Astrocyte of the cerebellum (primary cell): ENCODE data around the gene ESYT3.

Source experiments
- DNase-seq: peaks from one replicate; pipeline ENCODE4 v3.0.0-alpha.2; 2011; ENCODE audit warnings: low read depth
- H3K4me3 ChIP-seq: 2 replicates; pipeline ENCODE4 v1.5.1; 2011; ENCODE audit warnings: mild to moderate bottlenecking, low read depth, low read length, moderate library complexity
- CTCF ChIP-seq: IDR thresholded peaks from 2 replicates; pipeline ENCODE4 v1.5.1; 2012; ENCODE audit warnings: low read length, low read depth, moderate library complexity, mild to moderate bottlenecking; ENCODE audit errors: missing control alignments
- in situ Hi-C: cut with HindIII; loops from 2 replicates; pipeline ENCODE4 v1.10.0; 2017; ENCODE audit warnings: low sequenced_read_pairs

The ESYT3 gene

GRCh38 chr3:138445236-138445635 lies 10.8 kb downstream of the ESYT3 start:
- TF ChIP-seq CTCF: no peak

DNA sequence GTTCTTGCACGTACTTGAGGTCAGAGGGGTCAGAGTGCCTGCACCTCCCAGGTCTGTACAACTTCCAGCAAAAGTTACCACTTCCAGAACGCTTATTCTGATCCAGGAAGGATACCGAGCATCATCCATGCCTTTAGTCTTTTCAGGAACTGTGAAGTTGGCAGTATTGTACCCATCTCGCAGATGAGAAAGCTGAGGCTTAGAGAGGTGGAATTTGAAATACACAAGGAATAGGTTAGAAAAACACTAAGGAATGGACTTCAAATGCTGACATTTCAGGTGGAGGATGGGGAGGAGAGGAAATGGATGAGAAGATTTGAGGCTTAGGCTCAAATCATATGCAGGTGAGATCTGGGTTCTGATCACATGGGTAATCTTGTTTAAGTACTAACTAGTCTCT lies 11.2 kb downstream of the ESYT3 start:
- no peak overlapping the region for H3K4me3 ChIP-seq
- no peak for DNase-seq
- TF ChIP-seq CTCF: no peak
- in situ Hi-C loops: no loop called here

More at GRCh38 chr3:138445236-138445635, 10.8 kb downstream of the ESYT3 start:
- no peak for DNase-seq
- in situ Hi-C loops: no loop called here
- no peak overlapping the region for H3K4me3 ChIP-seq

DNA sequence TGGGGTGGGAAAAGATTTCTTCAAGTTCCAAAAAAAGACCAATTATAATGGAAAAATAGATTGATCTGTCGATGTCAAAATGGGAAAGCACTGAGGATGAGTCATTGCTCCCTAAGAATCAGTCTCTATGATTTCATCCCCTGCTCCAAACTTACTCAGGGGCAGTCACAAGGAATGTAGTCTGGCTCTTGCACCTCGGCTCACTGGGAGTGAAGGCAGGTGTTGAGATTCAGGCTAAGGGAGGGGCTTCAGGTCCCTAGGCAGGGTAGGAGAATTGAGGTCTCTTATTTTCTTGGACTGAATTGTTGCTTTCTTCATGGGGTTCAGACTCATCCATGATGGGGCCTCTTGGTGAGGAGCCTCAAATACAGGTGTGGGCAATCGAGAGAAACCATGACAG lies 14.2 kb downstream of the ESYT3 start:
- no peak for TF ChIP-seq CTCF
- H3K4me3 ChIP-seq: no peak overlapping the region
- in situ Hi-C loops: no loop called here
- no peak for DNase-seq

GRCh38 chr3:138449490-138449889 lies 15.1 kb downstream of the ESYT3 start:
- TF ChIP-seq CTCF: no peak
- no peak for DNase-seq
- no peak overlapping the region for H3K4me3 ChIP-seq
- in situ Hi-C loops: no loop called here

GRCh38 chr3:138450181-138450580 lies 15.8 kb downstream of the ESYT3 start:
- in situ Hi-C loops: loop anchor here (25.0 kb wide), 1 partner anchor 462 kb away; no protein-coding TSS in a partner anchor
- no peak for DNase-seq
- H3K4me3 ChIP-seq: no peak overlapping the region
- no peak for TF ChIP-seq CTCF

DNA sequence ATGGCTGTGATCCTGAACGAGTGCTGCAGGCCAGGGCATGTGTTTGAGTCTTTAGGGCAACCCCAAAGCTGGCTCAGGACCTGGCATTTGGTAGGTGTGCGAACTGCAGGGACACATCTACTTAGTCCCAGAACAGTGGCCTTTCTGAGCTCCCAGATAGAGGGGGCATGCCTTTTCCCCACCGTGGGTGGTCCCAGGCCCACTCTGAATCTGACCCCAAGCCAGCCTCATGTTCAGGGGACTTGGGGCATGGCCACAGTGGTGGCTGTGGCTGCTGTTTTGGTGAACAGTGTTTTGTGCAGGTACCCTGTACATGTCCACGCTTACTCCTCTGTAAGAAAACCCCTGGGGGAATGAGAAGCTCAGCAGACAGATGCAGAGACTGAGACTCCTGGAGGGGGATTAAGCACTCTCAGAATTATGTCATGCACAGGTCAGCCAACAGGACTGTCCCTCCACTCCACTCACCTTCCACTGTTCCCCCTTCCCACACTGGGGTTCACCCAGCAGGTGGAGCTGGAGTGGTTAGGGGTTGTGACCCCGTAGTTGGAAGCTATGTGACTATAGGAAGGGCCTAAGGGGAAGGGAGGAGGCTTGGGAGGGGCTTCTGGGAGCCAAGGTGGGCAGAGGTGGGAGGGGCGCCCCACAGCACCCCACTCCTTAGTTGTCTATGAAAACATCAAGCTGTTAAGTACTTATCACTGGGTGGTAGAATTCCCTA lies 16.4 kb downstream of the ESYT3 start:
- in situ Hi-C loops: loop anchor here (25.0 kb wide), 1 partner anchor 461 kb away; no protein-coding TSS in a partner anchor
- DNase-seq: no peak
- no peak for TF ChIP-seq CTCF
- no peak overlapping the region for H3K4me3 ChIP-seq
